Chondrocyte (in vitro differentiated cells): ENCODE results near the gene MRPL39. TPM values are rescaled to one million over a fixed set of nuclear protein-coding genes. Genes with fewer than 3 reads are reported as not detected.

ENCODE experiments used
- DNase-seq: peaks from one replicate; pipeline ENCODE4 v3.0.0; 2021; ENCODE audit warnings: mixed read lengths, low spot score
- H3K27ac Mint-ChIP-seq: one replicate; pipeline ENCODE4 v1.8.0; 2021; ENCODE audit warnings: mild to moderate bottlenecking, moderate library complexity, mixed read lengths; ENCODE audit not compliant: unreplicated experiment
- H3K27me3 Mint-ChIP-seq: 2 replicates; pipeline ENCODE4 v1.8.0; 2021; ENCODE audit warnings: low read depth, mixed read lengths
- H3K36me3 Mint-ChIP-seq: 2 replicates; pipeline ENCODE4 v1.8.0; 2021; ENCODE audit warnings: low read depth, mixed read lengths
- H3K4me1 Mint-ChIP-seq: 2 replicates; pipeline ENCODE4 v1.8.0; 2021; ENCODE audit warnings: low read depth, mild to moderate bottlenecking, mixed read lengths
- H3K4me3 Mint-ChIP-seq: one replicate; pipeline ENCODE4 v1.8.0; 2021; ENCODE audit warnings: mild to moderate bottlenecking, moderate library complexity, mixed read lengths; ENCODE audit not compliant: unreplicated experiment
- H3K9me3 Mint-ChIP-seq: 2 replicates; pipeline ENCODE4 v1.8.0; 2021; ENCODE audit warnings: low read depth, mixed read lengths
- CTCF ChIP-seq: fragments of 200-600 bp; sonication (generic); IDR thresholded peaks from 2 replicates; pipeline ENCODE4 v1.5.0; 2021; ENCODE audit warnings: antibody characterized with exemption, mild to moderate bottlenecking, moderate library complexity
- total RNA-seq: library from RNA; stranded (reverse); gene quantifications from 3 replicates; pipeline ENCODE4 v1.2.1, GENCODE V29; 2021

Gene MRPL39
- total RNA-seq, 1 donor from 2014 or later, result 21.5 TPM

GRCh38 chr21:25579226-25580013 is 27.9 kb downstream of the MRPL39 start:
- no peak for TF ChIP-seq CTCF
- H3K36me3 Mint-ChIP-seq, result peaks cover 5% of the 10 kb centered on the region
- H3K27ac Mint-ChIP-seq, result no peak overlapping the region
- H3K9me3 Mint-ChIP-seq, result no peaks in the 10 kb centered on the region
- no peak overlapping the region for H3K4me3 Mint-ChIP-seq
- peaks cover 25% of the 10 kb centered on the region for H3K4me1 Mint-ChIP-seq
- H3K27me3 Mint-ChIP-seq, result no peaks in the 10 kb centered on the region
- DNase-seq, result no peak

DNA sequence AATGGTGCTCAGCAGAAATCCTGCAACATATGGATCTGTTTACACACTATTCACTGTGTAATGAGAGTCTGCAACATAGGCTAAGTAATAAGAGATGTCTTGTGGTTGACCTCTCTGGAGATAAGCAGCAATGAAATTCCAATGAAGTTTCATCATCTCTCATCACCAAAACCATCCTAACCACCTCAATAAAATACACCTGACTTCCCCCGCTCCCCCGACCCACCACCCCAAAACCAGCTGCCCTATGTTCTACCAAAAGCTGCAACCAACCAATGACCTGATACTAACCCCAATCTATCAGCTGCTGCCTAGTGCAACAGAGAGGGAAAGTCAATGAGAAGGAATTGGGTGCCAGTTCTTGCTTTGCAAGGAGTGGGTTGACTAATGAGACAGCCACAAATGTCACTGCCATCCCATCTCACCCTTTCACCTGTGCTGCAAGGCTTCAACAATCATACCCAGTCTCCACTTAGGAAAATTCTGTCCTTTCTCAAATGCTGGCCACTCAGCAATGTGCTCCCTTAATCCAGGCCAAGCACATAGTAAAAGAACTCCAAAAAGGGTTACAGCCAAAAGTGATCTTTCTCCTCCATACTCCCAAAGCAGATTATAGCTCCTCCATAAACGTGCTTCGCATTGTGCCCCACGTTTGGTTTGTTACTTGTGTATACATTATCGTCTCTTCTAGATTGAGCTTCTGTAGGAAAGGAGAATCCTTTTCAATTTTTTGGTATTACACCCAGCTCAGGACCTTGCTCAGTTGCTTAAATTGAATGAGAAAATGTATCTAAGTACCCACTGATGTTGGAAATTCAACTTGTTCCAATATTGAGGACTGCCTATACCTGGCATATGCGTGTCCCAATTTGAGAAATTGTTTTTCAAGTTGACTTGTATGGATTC is 29.0 kb downstream of the MRPL39 start:
- H3K9me3 Mint-ChIP-seq, result no peaks in the 10 kb centered on the region
- TF ChIP-seq CTCF, result no peak
- H3K27me3 Mint-ChIP-seq, result no peaks in the 10 kb centered on the region
- no peak for DNase-seq
- H3K4me1 Mint-ChIP-seq, result peaks cover 36% of the 10 kb centered on the region
- H3K36me3 Mint-ChIP-seq, result peaks cover 1% of the 10 kb centered on the region
- no peak overlapping the region for H3K4me3 Mint-ChIP-seq
- H3K27ac Mint-ChIP-seq, result no peak overlapping the region

DNA sequence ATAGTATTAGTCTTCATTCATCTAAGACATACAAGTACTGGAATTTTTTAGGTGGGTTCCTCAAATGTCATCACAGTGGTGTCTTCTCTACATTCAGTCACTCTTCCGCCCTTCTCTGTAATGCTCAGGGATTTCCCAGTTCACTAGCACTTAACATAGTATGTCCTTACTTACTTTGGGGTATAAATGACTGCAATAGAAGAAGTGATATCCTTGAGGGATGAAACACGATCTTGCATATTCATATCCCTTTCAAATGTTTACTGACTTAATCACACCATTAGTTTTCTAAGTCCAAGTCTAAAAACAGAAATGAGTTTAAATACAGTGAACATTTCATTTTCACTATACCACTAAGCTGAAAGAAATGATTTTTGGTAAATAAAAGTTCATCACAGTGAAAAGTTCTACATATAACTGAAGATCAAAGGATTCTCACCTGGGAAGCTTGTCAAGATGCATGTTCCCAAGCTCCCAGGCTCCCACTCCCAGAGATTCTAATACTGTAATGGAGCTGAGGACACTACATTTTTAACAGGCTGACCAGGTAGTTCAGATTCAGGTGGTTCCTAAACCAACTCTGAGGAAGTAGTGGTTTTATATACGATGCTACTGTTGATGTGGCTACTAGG is 29.7 kb downstream of the MRPL39 start:
- Mint-ChIP-seq H3K9me3 (no peaks in the 10 kb centered on the region), H3K36me3 (peaks cover 1% of the 10 kb centered on the region), H3K4me3 (no peak overlapping the region), H3K27ac (no peak overlapping the region), H3K27me3 (no peaks in the 10 kb centered on the region), H3K4me1 (peaks cover 44% of the 10 kb centered on the region)
- DNase-seq, result no peak
- no peak for TF ChIP-seq CTCF

DNA sequence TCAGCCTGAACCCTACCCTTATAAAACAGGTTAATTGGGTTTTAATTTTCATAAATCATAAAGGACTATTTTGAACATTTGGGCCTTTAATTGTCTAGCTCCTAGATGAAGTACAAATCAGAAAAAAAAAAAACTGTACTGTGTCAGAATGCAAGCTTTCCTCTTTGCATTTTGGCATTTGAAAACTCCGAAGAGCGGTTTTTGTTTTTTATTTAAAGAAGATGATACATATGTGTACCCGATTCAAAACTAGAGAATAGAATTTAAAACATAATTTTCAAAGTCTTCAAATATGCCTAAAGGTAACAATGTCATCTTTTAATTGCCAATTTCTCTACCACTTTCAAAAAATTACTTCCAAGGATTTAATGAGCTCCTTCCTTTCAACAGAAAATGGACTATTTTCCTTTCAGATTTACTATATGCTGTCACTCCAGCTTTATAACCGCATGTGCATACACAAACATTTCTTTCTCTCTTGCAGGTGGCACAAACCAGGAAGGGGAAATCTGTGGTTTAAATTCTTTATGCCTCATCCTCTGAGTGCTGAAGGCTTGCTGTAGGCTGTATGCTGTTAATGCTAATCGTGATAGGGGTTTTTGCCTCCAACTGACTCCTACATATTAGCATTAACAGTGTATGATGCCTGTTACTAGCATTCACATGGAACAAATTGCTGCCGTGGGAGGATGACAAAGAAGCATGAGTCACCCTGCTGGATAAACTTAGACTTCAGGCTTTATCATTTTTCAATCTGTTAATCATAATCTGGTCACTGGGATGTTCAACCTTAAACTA is 33.7 kb downstream of the MRPL39 start:
- Mint-ChIP-seq H3K27ac (peak overlapping the region; percentile 74), H3K27me3 (no peaks in the 10 kb centered on the region), H3K4me3 (no peak overlapping the region), H3K9me3 (no peaks in the 10 kb centered on the region), H3K36me3 (no peaks in the 10 kb centered on the region), H3K4me1 (peaks cover 50% of the 10 kb centered on the region)
- TF ChIP-seq CTCF, result peak; percentile 36
- DNase-seq, result no peak
